ENCODE measurements around the gene SNX5. TPM values are rescaled to one million over a fixed set of nuclear protein-coding genes. Genes with fewer than 3 reads are reported as not detected.

The SNX5 gene
- total and polyA plus RNA-seq, 2 of the 8 experiments (the other 6 are each of a cell fraction or from before 2014, with no cell fraction given) = 155 to 194 TPM

DNA sequence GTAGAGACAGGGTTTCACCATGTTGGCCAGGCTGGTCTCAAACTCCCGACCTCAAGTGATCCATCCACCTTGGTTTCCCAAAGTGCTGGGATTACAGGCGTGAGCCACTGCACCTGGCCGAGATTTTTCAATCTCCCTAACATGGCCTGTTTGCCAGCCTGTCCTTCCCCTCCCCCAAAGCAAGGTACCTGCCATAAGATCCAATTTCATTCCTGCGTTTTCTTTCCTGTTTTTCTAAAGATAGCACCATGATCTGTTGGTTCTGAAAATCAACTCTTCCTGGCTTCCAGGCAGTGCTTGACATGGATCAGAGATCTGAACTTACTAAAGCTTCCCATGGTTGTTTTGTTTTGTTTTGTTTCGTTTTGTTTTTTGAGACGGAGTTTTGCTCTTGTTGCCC is 7.7 kb upstream of the SNX5 start (continued):
- TF ChIP-seq SUZ12 (IDR thresholded peaks at IDR 0.05; ENCODE audit: low read length) = no peak
